Fibroblast of mammary gland (primary cell): ENCODE data around the gene ETNPPL.

ENCODE experiments used
- DNase-seq: peaks from one replicate; pipeline ENCODE4 v3.0.0-alpha.2; 2010; ENCODE audit warnings: low read depth
- H3K4me3 ChIP-seq: 2 replicates; pipeline ENCODE4 v1.5.1; 2011; ENCODE audit warnings: low read depth, mild to moderate bottlenecking, low read length, moderate library complexity; ENCODE audit not compliant: control insufficient read depth
- TF ChIP-seq, protein P1 (sequence below): conservative IDR thresholded peaks from 2 replicates; pipeline ENCODE4 v1.5.1; 2011; ENCODE audit warnings: low read depth, low read length, inconsistent platforms; ENCODE audit not compliant: control insufficient read depth, insufficient read depth

Gene ETNPPL

DNA sequence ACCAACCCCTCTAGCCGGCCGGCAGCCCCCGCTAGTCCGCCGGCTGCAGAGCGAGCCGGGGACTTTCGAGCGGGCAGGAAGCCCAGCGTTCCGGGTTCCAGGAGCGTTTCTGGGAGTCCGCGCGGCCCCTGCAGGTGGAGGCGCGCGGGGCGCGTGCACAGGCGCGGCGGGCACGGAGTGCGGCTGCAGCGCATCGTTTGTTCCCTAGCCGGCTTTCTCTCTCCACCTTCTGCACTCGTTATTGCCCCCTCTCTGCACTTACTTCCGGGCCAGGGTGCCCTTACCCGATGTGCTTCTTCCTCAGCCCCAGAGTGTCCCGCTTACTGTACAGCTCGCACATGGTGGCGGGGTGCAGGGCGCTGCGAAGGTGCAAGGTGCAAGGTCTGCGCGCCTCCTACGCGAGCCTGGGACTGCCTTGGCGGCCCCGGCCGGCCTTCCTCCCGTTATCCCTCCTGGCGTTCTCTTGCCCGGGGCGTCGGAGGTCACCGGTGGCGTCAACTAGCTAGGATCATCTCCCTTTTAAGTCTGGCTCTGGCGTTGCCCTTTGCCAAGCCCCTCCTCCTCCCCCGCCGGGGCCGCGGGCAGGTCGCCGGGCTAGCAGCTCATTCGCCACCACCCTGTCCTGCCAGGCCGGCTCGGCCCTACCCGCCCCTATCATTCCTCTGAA is at the start of gene ETNPPL:
ETNPPL (minus strand) TSS at position 495 of the 667 bp plus-strand sequence; CDS start at position 340, 155 bp downstream.
- TF ChIP-seq, protein P1, sequence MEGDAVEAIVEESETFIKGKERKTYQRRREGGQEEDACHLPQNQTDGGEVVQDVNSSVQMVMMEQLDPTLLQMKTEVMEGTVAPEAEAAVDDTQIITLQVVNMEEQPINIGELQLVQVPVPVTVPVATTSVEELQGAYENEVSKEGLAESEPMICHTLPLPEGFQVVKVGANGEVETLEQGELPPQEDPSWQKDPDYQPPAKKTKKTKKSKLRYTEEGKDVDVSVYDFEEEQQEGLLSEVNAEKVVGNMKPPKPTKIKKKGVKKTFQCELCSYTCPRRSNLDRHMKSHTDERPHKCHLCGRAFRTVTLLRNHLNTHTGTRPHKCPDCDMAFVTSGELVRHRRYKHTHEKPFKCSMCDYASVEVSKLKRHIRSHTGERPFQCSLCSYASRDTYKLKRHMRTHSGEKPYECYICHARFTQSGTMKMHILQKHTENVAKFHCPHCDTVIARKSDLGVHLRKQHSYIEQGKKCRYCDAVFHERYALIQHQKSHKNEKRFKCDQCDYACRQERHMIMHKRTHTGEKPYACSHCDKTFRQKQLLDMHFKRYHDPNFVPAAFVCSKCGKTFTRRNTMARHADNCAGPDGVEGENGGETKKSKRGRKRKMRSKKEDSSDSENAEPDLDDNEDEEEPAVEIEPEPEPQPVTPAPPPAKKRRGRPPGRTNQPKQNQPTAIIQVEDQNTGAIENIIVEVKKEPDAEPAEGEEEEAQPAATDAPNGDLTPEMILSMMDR = no peak
- no peak for DNase-seq
- peak within 1 kb of the TSS; percentile 32 for H3K4me3 ChIP-seq

DNA sequence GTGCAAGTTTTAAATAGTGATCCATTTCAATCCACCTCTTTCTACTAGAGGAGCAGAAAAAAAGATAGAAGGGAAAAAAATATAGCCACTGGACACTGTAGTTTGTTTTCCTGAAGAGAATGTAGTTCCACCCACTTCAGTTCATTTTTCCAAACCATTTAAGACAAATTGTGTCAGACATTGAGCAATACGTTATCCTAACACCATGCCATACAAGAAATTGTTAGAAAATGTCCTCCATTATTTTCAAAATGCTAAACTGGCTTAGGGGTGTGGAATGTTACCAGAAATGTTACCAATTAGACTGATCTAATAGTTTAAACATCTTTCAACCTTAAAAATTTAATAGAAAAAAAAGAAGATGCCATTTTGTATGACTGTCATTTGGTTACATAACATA is 48.6 kb upstream of the ETNPPL start:
- DNase-seq = no peak
- H3K4me3 ChIP-seq = no peak overlapping the region
- TF ChIP-seq, protein P1 = no peak

DNA sequence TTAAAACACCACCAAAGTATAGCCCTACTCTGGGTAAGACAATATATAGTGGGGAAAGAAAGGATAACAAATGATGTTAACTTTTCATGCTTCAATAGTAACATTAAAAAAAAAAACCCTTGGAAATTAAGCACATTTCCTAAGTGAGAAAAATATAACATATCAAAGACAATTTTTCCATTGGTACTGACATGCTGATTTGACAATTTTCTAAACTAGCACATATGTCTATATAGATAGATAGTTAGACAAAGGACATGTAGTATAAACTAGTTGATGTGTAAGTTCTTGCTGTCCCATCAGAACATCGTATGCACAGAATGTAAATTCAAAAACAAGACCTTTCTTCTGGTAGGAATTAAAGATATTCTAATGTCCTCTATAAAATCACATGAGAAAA is 47.2 kb upstream of the ETNPPL start:
- TF ChIP-seq, protein P1 = no peak
- H3K4me3 ChIP-seq = no peak overlapping the region
- no peak for DNase-seq

DNA sequence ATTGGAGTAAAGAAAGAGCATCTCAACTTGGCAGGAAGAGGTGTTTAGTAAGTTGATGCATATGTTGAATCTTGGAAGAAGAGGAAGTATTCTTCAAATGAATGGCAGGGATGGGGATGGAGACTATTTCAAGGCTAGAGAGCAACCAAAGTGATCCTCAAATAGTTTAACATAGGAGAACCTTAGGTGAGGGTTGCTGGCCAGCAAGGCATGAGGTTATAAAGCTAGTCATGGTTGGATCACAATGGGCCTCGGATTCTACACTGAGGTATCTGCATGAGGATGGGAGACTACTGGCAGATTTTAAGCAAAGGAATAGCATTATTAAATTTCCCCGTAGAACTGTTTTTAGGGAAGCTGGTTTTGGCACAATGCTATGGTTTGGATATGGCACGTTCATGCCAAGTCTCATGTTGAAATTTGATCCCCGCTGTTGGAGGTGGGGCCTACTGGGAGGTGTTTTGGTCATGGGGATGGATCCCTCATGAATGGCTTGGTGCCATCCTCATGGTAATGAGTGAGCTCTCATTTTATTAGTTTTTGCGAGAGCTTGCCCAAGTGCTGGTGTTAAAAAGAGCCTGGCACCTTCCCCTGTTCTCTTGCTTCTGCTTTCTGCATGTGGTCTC is 41.9 kb upstream of the ETNPPL start:
- no peak overlapping the region for H3K4me3 ChIP-seq
- TF ChIP-seq, protein P1 = no peak
- no peak for DNase-seq

DNA sequence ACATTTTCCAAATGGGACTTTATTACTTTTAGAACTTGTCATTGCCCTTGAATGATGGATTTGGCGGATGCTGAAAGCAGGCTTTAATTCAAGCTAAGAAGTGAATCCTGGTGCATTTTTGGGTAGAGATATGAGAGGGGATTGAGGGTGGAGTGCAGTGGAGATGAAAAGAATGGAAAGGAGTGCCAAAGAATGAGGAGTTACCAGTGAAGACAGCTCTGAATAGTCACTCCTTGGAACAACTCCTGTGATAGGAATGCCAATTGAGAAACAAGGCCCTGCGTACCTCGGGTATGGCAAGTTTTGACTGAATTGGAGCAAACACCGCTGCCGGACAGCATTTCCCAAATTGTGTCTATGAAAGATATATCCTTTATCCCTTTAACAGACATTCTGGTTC is 36.5 kb upstream of the ETNPPL start:
- H3K4me3 ChIP-seq = no peak overlapping the region
- DNase-seq = no peak
- TF ChIP-seq, protein P1 = no peak

DNA sequence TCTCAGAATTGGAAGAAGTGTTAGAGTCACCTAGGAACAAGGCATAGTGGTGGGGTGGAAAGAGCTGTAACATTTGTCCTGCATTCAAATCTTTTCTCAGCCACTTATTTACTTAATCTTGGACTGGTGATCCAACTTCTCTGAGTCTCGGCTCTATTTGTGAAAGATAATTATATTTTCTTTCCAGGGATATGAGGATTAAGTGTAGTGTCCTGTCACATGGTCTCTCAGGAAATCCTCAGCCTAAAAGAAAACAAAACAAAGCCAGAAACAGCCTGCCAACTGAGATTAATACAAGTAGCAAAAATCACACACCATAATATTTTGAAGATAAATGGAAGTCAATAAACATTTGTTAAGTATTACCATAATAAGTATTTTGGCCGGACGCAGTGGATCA is 33.3 kb upstream of the ETNPPL start:
- DNase-seq = no peak
- TF ChIP-seq, protein P1 = no peak

More for the DNA sequence above, 33.3 kb upstream of the ETNPPL start:
- H3K4me3 ChIP-seq = no peak overlapping the region
